ENCODE data around the gene SPRR1A.
"Not testable (repeated sequence)": the region's sequence is repeated elsewhere in the genome, so short reads cannot be mapped to it uniquely, and the experiment has no call there.

Gene SPRR1A

DNA sequence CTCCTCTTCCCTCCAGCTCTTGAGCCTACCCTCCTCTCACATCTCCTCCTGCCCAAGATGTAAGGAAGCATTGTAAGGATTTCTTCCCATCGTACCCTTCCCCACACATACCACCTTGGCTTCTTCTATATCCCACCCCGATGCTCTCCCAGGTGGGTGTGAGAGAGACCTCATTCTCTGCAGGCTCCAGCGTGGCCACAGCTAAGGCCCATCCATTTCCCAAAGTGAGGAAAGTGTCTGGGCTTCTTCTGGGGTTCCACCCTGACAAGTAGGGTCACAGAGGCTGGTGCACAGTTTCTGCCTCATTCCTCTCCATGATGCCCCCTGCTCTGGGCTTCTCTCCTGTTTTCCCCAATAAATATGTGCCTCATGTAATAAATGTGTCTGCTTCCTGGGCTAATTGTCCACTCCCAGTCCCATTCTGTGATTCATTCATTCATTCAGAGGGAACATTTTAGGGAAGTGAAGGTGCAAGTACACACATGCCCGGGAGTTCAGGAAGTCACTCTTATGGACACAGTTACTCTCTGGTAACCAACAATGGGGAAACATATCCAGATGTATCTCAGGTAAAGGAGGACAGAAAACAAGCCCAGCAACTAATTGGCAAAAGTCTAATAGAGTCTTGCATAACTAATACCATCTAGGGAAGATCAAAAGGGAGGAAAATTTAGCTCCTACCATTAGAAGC lies 11.5 kb upstream of the SPRR1A start:
- no peak for DNase-seq (ENCODE audit: low read depth, low spot score)

DNA sequence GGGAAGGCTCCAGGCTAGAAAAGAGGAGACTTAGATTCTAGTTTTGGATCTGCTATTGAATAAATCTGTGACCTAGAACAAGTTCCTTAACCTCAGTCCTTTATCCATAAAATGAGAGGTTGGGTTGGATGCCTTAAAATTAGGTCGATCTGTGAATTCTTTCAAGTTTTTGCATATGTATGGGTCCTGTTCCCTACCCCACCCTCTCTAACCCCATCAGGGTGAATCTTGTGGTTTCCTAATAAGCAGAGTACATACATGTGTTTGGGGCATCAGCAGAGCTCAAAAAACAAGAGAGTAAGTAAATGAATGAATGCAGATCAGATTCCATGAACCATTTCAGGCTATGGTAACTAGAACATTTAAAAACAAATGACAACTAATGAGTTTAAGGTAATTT lies 7.2 kb upstream of the SPRR1A start:
- no peak for DNase-seq (ENCODE audit: low read depth, low spot score)

DNA sequence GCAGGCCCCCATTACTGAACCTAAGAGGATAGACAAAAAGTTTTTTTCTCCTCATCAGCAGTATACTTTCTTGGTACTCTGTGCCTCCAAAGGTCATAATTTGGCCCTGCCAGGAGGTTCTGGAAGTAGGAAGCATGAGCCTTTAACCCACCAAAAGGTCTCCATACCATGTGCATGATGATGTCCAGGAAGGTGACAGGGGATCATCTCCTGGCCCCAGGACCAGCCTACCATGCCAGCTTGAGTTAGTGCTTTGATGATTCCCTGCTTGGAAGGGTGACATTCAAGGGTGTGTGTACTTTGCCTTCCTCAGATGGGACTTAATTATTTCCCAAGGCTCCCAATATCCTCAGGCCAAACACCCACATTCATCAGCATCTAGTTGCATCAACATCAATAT lies 6.3 kb upstream of the SPRR1A start:
- DNase-seq (ENCODE audit: low read depth, low spot score): no peak

DNA sequence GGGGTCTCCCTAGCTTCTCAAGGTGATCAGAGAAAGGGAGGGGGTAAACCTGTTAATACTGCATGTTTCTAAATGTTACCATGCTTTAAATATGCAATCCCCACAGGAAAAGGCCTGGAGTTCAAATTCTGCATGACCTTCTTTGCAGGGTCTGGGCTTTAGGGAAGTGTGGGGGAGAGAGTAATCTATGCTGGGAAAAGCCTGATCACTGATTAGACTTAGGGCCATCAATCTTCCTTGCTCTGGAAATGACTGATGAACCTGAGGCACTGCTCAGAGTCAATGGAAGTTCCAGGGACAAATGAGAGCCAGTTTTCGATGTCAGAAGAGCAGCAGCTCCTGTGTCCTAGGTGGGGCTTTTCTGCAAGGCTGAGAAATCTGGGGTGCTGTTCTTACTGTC lies 3.2 kb upstream of the SPRR1A start:
- no peak for DNase-seq (ENCODE audit: low read depth, low spot score)

DNA sequence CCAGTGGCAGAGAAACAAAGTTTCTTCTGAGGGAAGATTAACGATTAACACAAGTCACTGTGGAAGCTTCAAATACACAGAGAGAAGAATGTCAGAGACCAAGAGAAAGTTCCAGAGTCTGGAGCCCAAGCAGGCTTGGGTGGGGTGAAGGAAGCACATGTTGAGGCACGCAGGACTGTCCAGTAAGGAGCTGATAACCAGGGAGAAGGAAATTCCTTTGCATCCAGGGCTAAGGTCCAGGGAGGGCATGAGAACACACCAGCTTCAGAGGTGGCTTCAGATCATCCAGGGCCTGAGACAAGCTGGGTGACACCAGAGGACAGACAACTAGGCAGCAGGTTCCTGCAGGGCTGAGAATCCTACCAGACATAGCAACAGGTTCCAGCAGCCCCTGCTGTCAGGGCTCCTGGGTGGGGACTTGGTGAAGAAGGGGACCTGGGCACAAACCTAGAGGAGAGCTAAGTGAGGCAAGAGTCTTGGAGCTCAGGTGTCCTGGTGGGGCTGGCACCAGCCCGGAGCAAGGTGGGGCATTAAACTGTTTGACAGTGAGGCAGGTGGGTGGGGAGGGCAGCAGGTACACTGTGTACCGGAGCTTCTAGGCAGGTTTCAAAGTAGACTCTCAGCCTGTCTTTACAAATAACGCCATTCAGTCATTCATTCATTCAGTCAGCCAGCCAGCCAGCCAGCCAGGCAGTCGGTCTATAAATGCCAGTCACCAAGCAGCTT lies 2.6 kb upstream of the SPRR1A start:
- no peak for DNase-seq (ENCODE audit: low read depth, low spot score)

DNA sequence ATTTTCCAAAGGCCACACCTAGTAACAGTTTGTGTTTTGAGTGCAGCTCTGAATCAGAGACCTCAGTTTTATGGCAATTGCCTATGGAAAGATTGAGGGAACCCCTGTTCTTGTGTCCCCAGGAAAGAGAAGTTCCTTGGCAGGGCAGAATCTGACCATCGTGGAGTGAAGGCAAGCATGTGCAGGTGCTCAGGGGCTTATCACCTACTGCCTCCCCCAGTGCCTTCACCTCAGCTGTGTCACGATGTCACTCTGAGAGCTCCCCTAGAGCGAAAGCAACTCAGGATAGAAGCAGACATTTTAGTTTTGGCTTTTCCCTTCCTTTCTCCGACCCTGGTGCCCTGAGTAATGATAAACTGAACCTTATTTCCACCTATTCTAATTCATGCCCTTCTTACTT lies 1.8 kb upstream of the SPRR1A start:
- no peak for DNase-seq (ENCODE audit: low read depth, low spot score)

DNA sequence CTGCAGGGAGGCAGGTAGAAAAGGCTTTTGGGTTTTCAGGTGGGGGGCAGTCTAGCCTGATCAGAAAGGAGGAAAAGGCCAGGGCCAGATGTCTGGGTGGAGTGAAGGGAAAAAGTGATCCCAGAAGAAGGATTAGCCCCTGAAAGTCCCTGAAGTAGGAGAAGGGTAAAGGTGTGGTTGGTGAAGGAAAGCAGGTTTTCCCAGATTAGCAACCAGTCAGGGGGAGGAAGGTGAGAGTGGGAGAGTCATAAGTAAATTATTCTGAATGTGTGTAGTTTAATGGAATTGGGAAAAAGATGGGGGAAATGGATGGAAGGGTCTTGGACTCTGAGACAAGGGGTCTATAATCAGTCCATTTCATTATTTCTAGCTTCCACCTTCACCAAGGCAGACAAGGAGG lies 647 bp upstream of the SPRR1A start:
- DNase-seq (ENCODE audit: low read depth, low spot score): no peak

DNA sequence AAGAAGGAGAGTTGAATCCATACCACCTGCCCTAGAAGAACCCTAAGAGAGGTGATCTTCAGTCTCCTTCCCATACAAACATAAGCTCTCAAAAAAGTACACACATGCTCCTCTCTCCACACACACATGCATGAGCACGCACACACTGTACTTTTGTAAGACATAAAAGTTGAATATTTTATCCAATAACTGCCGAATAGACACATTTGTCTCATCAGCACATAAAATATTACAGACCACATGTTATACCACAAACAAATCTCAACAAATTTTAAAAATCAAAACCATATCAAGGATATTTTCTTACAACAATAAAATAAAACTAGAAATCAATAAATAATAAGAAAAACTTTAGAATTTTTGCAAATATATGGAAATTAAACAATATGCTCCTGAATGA lies 2.7 kb downstream of the SPRR1A start:
- no peak for DNase-seq (ENCODE audit: low read depth, low spot score)

DNA sequence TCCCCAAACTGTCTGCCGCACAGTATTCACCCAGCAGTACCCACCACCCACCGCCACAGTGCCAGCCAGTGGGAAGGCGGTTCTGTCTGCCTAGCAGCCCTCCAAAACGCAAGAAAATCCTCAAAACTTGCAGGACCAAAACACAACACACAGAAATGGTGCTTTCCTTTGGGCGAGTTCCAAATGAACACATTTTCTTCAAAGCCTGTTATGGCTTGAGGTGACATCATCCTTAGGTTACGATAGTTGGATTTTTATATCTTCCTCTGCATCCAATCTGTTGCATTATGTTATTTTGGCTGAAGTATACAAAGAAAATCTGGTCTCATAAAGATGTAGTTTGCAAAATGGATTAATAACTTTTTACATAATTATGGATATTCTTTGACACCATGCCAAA lies 9.3 kb downstream of the SPRR1A start:
- no peak for DNase-seq (ENCODE audit: low read depth, low spot score)

DNA sequence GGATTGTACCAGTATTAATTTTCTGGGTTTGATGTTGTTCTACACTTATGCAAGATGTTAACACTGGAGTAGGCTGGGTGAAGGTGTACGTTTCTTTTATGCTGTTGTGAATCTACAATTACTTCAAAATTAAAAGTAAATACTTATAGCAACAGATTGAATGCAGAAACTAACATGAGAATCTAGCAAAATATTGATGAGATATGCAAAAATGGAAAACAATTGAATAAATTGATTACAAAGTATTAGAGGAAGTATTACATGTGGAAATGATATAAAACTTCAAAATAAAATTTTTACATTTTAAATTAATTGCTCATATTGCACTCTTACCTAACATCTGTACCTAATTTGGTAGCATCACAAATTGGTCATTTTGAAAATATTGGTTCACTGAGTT lies 12.0 kb downstream of the SPRR1A start:
- no peak for DNase-seq (ENCODE audit: low read depth, low spot score)

DNA sequence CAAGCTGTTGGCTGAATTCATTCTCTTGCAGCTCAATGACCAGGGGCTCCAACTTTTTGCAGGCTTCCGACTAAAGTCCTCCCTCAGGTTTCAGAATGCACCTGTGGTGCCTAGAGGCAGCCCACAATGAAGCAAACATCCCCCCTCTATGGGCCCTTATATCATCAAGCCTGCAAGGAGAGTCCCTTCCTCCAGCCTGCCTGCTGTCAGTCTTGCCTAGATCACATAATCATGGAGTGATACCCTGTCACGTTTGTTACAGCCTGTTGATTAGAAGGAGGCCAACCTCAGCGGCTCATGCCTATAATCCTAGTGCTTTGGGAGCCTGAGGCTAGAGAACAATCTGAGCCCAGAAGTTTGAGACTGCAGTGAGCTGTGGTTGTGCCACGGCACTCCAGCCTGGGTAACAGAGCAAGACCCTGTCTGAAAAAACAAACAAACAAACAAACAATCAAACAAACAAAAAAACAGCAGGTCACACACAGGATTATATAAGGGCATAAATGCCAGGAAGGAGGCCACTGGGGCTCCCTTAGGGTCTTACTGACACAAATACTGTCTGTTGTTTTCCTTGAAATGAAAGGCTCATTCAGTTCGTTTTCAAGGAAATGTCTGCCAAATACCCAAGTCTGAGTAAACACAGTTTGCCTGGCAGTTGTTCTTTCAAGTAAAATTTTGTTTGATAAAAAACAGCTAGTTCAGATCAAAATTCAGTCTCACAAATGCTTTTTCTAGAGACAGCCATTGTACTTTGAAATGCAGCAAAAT lies 12.9 kb downstream of the SPRR1A start:
- no peak for DNase-seq (ENCODE audit: low read depth, low spot score)

DNA sequence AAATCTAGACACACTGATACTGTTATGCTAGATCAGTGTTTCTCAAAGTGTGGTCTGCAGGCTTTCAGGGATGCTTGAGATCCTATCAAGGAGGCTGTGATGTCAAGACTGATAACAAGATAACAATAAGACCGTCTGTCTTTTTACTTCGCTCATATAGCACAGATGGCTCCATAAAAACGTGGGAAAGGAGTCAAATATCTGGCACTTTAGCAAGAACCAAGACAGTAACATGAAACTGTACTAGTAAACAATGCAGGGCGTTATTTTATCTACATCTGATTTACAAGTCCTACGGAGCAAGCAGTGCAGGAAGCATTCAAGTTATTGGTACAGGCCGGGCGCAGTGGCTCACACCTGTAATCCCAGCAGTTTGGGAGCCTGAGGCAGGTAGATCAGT lies 14.0 kb downstream of the SPRR1A start:
- DNase-seq (ENCODE audit: low read depth, low spot score): no peak

DNA sequence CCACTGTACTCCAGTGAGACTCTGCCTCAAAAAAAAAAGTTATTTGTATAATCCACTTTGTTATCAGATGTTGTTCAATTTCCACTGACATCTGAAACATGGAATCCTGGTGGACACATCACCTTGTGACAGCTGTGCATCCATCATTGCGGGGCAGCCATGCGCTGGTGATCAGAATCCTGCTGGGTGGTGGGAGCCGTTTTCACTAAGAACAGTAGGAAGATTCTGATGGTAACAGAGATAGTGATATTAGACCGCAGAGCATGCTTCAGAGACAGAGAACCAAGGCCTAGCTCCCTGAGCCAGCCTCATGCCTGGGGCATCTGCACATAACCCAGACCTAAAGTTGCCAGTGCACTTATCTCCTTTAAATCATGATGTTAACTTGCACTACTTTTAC lies 14.6 kb downstream of the SPRR1A start:
- DNase-seq (ENCODE audit: low read depth, low spot score): no peak

DNA sequence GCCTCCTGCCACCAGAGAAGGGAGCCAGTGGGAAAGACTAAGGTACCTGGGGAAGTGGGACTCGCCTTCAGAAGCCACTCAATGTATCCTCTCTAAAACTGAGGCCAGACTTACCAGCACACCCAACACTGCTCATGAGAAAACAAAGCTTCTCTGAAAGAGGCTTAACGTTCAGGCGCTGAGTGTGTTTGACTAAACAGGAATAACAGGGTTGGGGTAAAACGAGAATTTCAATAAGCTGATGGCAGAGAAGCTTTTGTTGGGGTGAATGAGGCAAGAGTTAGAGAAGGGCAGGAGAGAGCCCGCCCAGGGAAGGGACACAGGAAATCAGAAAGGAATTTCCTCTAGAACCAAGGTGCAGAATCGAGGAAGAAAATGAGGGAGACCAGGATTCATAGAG lies 15.9 kb downstream of the SPRR1A start:
- no peak for DNase-seq (ENCODE audit: low read depth, low spot score)

DNA sequence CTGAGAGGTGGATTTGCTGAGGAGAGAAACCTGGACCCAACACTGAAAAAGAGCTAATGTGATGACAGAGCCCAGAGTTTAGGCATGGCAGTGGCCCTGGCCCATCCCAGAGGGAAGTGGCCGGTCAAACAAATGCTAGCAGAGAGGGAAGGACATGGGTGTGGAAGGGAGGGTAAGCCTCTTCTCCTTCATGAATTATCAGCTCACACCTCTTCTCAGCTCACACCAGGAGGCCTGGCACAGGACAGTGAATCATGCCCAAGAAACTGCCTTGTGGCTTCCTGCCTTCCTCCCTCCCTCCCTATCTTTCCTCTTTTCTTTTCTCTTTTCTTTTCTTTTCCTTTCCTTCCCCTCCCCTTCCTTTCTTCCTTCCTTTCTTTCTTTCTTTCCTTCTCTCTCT lies 16.4 kb downstream of the SPRR1A start:
- no peak for DNase-seq (ENCODE audit: low read depth, low spot score)

DNA sequence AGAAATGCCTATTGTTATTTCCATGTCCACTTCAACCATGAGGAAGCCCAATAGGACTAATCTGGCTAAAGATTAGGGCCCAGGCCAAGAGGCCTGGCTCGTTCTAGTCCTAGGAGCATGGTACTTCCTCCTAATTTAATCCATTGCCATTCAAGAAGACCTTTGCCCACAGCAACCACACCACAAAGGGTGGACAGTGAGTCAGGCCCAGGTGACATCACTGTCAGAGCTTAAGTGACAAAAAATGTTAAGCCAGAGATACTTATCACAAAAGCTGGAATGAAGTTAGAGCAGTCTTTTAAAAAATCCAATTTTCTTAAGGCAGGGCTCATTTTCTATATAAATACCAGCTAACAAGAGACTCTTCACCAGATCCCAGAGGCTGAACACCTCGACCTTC lies 17.5 kb downstream of the SPRR1A start, which contains the start of gene SPRR3:
Gene SPRR3 (plus strand): TSS at position 368 of the 400 bp plus-strand sequence. CDS start 1,272 bp downstream, outside the sequence.
- DNase-seq (ENCODE audit: low read depth, low spot score): no peak

DNA sequence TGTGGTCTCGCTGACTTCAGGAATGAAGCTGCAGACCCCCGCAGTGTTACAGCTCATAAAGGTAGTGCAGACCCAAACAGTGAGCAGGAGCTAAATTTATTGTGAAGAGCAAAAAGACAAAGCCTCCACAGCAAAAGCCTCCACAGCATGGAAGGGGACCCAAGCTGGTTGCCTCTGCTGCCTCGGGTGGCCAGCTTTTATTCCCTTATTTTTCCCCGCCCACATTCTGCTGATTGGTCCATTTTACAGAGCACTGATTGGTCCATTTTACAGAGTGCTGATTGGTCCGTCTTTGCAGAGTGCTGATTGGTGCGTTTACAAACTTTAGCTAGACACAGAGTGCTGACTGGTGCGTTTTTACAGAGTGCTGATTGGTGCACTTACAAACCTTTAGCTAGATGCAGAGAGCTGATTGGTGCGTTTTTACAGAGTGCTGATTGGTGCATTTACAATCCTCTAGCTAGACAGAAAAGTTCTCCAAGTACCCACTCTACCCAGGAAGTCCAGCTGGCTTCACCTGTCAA lies 27.4 kb downstream of the SPRR1A start:
- not testable (repeated sequence) for DNase-seq (ENCODE audit: low read depth, low spot score)

DNA sequence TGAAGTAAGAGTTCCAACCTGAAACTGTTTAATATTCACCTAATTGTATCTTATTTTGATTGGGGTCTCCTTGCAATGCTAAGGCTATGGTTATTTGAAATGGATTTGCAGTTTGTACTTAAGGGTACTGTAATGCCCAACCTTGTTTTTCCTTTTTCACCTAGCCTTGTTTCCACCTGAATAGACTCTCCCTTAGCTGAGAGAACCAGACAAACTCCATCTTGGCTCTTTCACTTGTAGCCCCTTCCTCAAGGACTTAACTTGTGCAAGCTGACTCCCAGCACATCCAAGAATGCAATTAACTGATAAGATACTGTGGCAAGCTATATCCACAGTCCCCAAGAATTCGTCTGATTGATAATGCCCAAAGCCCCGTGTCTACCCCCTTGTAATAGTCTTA lies 37.9 kb downstream of the SPRR1A start:
- DNase-seq (ENCODE audit: low read depth, low spot score): not testable (repeated sequence)

DNA sequence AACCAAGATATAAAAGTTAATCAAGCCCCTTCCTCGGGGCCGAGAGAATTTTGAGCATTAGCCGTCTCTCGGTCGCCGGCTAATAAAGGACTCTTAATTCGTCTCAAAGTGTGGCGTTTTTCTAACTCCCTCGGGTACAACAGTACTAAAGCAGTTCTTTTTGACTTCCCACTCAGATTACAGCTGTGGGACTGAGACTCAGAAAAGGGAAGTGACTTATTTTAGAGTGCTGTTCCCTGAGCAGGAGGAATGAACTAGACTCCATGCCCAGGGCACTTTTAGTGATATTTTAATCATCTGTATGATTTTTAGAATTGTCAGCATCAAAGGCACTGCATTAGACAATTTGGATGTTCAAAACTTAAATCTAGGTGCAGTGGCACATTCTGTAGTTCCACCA lies 38.5 kb downstream of the SPRR1A start:
- DNase-seq (ENCODE audit: low read depth, low spot score): not testable (repeated sequence)

DNA sequence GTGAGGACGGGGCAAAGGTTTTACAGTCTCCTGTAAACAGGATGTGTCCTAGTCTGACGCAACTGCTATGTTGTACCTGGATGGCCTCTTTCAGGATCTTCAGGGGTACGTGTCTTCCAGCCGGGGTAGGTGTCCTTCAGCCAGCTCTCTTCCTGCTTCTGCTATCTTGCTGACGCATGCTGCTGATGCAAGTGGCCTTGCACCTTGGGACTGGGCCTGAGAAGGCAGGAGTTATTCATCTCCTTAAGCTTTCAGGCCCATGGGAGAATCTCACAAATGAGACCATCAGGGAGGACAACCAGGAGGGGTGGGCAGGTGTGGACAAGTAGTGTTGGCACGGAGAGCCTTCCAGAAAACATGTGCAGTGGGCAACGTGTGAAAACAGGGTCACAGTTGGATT lies 39.2 kb downstream of the SPRR1A start:
- no peak for DNase-seq (ENCODE audit: low read depth, low spot score)

DNA sequence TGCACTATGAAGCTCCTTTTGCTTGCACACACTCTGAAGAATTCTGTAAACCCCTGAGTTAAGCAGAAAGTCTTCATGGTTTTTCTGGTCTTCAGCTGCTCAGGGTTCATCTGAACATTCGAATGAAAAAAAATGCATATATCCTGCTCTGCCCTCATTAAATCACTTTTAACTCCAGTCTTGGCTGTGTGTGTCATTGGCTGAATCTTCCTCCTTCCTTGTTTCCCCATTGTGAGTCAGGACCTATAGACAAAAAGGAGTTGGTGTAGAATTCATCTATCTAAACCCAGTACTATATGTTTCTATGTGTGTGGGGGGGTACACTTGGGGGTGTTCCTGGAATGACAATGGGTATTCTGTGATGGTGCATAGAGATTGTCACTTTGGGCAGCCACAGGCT lies 40.5 kb downstream of the SPRR1A start:
- DNase-seq (ENCODE audit: low read depth, low spot score): no peak

DNA sequence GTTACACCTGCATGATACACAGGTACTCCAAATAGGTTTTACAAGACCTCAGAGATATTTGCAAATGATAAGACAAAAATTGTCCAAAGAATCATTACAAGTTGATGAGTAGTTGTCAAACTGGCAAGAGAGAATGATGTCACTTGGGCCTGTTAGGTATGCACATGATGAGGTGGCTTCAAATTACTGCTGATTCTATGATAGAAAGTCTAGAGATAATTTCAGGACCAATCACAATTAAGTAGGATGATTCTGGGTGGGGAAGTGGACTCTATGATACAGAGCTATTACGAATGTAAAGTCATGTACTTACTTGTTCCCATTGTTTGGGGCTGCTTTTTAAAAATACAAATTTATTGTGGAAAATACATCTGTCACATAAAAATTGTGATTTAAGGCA lies 41.9 kb downstream of the SPRR1A start:
- no peak for DNase-seq (ENCODE audit: low read depth, low spot score)

Data from activated CD4-positive, CD25-positive, alpha-beta regulatory T cell treated with anti-CD3 and anti-CD28 coated beads, Interleukin-2, amount 50 U/mL, for 16 hours (primary cell).